ENCODE measurements around the gene CXCL13.
"Not testable (repeated sequence)": the region's sequence is repeated elsewhere in the genome, so short reads cannot be mapped to it uniquely, and the experiment has no call there.

Gene CXCL13

DNA sequence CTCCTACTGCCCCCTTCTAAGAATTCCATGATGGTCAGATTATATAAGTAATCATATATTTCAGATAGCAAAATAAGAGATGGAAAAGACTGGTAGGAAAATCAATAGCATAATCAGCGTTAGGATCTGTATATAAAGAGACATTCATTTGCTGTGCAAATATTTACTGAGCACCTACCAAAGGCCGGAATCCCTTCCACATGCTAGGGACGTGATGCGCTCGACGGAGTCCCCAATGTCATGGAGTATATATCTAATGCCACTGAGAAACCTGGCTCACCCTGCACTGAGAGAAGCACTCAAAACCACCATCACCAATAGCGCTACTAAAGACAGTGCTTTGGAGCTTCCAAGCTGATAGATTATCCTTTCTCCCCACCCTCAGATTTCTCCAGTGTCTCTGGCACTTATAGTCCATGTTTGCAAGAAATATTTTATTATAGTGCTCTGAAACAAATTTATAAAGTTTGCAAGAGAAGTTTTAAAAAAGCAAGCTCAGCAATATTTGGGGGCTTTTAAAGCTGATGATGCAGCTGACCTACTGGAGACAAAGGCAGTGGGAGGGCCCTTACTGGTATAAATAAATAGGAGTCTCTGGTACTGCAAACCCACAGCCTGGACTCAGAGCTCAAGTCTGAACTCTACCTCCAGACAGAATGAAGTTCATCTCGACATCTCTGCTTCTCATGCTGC, at the start of gene CXCL13:
Gene CXCL13, plus strand, starts transcription at position 611 of the 693 bp plus-strand sequence. Its CDS starts 46 bp downstream, at position 657.
- H3K36me3 ChIP-seq (ENCODE audit: low read length) = no peaks in the 10 kb centered on the region
- no peaks in the 10 kb centered on the region for H3K79me2 ChIP-seq (ENCODE audit: insufficient read depth, low read length)
- no peak for TF ChIP-seq EZH2phosphoT487 (conservative IDR thresholded peaks at IDR 0.05; ENCODE audit: low read length)
- TF ChIP-seq, protein P1, sequence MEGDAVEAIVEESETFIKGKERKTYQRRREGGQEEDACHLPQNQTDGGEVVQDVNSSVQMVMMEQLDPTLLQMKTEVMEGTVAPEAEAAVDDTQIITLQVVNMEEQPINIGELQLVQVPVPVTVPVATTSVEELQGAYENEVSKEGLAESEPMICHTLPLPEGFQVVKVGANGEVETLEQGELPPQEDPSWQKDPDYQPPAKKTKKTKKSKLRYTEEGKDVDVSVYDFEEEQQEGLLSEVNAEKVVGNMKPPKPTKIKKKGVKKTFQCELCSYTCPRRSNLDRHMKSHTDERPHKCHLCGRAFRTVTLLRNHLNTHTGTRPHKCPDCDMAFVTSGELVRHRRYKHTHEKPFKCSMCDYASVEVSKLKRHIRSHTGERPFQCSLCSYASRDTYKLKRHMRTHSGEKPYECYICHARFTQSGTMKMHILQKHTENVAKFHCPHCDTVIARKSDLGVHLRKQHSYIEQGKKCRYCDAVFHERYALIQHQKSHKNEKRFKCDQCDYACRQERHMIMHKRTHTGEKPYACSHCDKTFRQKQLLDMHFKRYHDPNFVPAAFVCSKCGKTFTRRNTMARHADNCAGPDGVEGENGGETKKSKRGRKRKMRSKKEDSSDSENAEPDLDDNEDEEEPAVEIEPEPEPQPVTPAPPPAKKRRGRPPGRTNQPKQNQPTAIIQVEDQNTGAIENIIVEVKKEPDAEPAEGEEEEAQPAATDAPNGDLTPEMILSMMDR (IDR thresholded peaks at IDR 0.05; ENCODE audit: insufficient read depth, low read length, poor library complexity, severe bottlenecking) = no peak
- H3K9me2 ChIP-seq (replicated peaks; ENCODE audit: insufficient read depth, low read length) = no peaks in the 10 kb centered on the region
- H3K27ac ChIP-seq (ENCODE audit: low read depth, low read length) = no peak within 1 kb of the TSS
- no peak within 1 kb of the TSS for H3K4me2 ChIP-seq (ENCODE audit: low read depth, low read length, poor library complexity, severe bottlenecking)
- H3F3A ChIP-seq (ENCODE audit: insufficient read depth) = no peaks in the 10 kb centered on the region
- no peaks in the 10 kb centered on the region for H3K27me3 ChIP-seq (ENCODE audit: low read length)
- H3K4me3 ChIP-seq (ENCODE audit: insufficient read depth, low read length, poor library complexity, severe bottlenecking) = no peak within 1 kb of the TSS
- no peaks in the 10 kb centered on the region for H3K9me3 ChIP-seq (ENCODE audit: insufficient read depth, low read length)
- H3K9ac ChIP-seq (ENCODE audit: low read length) = no peak within 1 kb of the TSS
- H2AFZ ChIP-seq (ENCODE audit: low read depth, low read length, severe bottlenecking) = no peak within 1 kb of the TSS
- H4K20me1 ChIP-seq (ENCODE audit: low read depth, low read length) = no peaks in the 10 kb centered on the region

DNA sequence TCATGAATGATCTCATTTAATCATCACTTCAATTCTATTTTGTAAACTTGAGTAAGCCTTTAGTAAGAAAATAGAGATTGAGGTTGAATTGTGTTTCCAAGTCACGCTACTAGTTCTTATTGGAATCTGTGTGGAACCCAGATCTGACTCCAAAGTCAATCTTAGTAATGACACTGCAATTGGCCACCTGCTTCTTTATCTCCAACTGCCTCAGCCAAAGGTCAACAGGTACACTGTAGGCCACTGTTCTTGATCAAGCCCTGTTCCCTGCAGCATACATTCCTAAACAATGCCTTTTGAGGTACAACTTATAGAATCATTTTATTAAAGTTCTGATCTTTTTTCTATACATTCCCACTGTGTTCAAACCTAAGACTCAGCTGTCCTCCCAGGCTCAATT, 45.5 kb upstream of the CXCL13 start:
- H4K20me1 ChIP-seq (ENCODE audit: low read depth, low read length) = no peaks in the 10 kb centered on the region
- H3F3A ChIP-seq (ENCODE audit: insufficient read depth) = no peaks in the 10 kb centered on the region
- no peak overlapping the region for H3K9ac ChIP-seq (ENCODE audit: low read length)
- no peak overlapping the region for H3K4me2 ChIP-seq (ENCODE audit: low read depth, low read length, poor library complexity, severe bottlenecking)
- H3K9me2 ChIP-seq (replicated peaks; ENCODE audit: insufficient read depth, low read length) = no peaks in the 10 kb centered on the region
- no peaks in the 10 kb centered on the region for H3K27me3 ChIP-seq (ENCODE audit: low read length)
- H3K27ac ChIP-seq (ENCODE audit: low read depth, low read length) = no peak overlapping the region
- H3K79me2 ChIP-seq (ENCODE audit: insufficient read depth, low read length) = no peaks in the 10 kb centered on the region
- H2AFZ ChIP-seq (ENCODE audit: low read depth, low read length, severe bottlenecking) = no peak overlapping the region
- H3K9me3 ChIP-seq (ENCODE audit: insufficient read depth, low read length) = no peaks in the 10 kb centered on the region
- H3K4me3 ChIP-seq (ENCODE audit: insufficient read depth, low read length, poor library complexity, severe bottlenecking) = no peak overlapping the region
- TF ChIP-seq EZH2phosphoT487 (conservative IDR thresholded peaks at IDR 0.05; ENCODE audit: low read length) = no peak
- TF ChIP-seq, protein P1 (IDR thresholded peaks at IDR 0.05; ENCODE audit: insufficient read depth, low read length, poor library complexity, severe bottlenecking) = no peak
- no peaks in the 10 kb centered on the region for H3K36me3 ChIP-seq (ENCODE audit: low read length)

DNA sequence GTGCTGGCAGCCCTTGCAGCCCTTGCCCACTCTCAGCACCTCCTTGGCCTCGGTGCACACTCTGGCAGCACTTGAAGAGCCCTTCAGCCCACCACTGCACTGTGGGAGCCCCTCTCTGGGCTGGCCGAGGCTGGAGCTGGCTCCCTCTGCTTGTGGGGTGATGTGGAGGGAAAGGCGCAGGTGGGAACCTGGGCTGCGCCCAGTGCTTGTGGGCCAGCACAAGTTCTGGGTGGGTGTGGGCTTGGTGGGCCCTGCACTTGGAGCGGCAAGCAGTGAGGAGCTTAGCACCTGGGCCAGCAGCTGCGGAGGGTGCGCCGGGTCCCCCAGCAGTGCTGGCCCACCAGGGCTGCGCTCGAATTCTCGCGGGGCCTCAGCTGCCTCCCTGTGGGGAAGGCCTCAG, 43.9 kb upstream of the CXCL13 start:
- not testable (repeated sequence) for H3K27ac ChIP-seq (ENCODE audit: low read depth, low read length); H3K4me3 ChIP-seq (ENCODE audit: insufficient read depth, low read length, poor library complexity, severe bottlenecking); H3K9ac ChIP-seq (ENCODE audit: low read length); H3K36me3 ChIP-seq (ENCODE audit: low read length); H4K20me1 ChIP-seq (ENCODE audit: low read depth, low read length); H3K9me3 ChIP-seq (ENCODE audit: insufficient read depth, low read length); H2AFZ ChIP-seq (ENCODE audit: low read depth, low read length, severe bottlenecking); H3K9me2 ChIP-seq (replicated peaks; ENCODE audit: insufficient read depth, low read length); H3K79me2 ChIP-seq (ENCODE audit: insufficient read depth, low read length); H3K27me3 ChIP-seq (ENCODE audit: low read length); H3K4me2 ChIP-seq (ENCODE audit: low read depth, low read length, poor library complexity, severe bottlenecking); H3F3A ChIP-seq (ENCODE audit: insufficient read depth)

DNA sequence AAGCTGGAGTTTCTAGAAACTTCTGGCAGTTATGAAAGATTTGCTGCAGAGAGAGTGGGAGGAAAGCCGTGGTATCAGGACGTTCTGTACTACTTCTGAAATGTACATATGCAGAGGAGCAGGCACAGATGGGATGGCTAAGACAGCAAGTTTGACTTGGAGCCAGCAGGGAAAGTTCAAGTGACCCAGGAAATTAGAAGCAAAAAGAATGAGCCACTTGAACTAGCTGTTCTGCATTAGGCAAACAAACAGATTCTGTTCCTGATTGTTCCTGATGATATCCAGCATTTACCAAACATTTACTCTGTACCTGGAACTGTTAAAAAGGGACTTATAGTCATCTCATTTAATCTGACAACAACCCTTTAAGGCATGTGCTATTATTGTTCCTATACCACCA, 41.4 kb upstream of the CXCL13 start:
- no peak for TF ChIP-seq EZH2phosphoT487 (conservative IDR thresholded peaks at IDR 0.05; ENCODE audit: low read length)
- TF ChIP-seq, protein P1 (IDR thresholded peaks at IDR 0.05; ENCODE audit: insufficient read depth, low read length, poor library complexity, severe bottlenecking) = no peak
- Histone ChIP-seq H3K4me2 (ENCODE audit: low read depth, low read length, poor library complexity, severe bottlenecking) (no peak overlapping the region), H3K9ac (ENCODE audit: low read length) (no peak overlapping the region), H3F3A (ENCODE audit: insufficient read depth) (no peaks in the 10 kb centered on the region), H2AFZ (ENCODE audit: low read depth, low read length, severe bottlenecking) (no peak overlapping the region), H3K79me2 (ENCODE audit: insufficient read depth, low read length) (no peaks in the 10 kb centered on the region), H3K9me2 (replicated peaks; ENCODE audit: insufficient read depth, low read length) (no peaks in the 10 kb centered on the region), H3K27me3 (ENCODE audit: low read length) (no peaks in the 10 kb centered on the region), H3K36me3 (ENCODE audit: low read length) (no peaks in the 10 kb centered on the region), H3K9me3 (ENCODE audit: insufficient read depth, low read length) (no peaks in the 10 kb centered on the region), H3K27ac (ENCODE audit: low read depth, low read length) (no peak overlapping the region), H4K20me1 (ENCODE audit: low read depth, low read length) (no peaks in the 10 kb centered on the region), H3K4me3 (ENCODE audit: insufficient read depth, low read length, poor library complexity, severe bottlenecking) (no peak overlapping the region)
